ENCODE measurements around the gene PTPRN2. TPM values are rescaled to one million over a fixed set of nuclear protein-coding genes. Genes with fewer than 3 reads are reported as not detected.

Gene PTPRN2
- polyA plus RNA-seq, 2 donors: 0.37 to 0.40 TPM

DNA sequence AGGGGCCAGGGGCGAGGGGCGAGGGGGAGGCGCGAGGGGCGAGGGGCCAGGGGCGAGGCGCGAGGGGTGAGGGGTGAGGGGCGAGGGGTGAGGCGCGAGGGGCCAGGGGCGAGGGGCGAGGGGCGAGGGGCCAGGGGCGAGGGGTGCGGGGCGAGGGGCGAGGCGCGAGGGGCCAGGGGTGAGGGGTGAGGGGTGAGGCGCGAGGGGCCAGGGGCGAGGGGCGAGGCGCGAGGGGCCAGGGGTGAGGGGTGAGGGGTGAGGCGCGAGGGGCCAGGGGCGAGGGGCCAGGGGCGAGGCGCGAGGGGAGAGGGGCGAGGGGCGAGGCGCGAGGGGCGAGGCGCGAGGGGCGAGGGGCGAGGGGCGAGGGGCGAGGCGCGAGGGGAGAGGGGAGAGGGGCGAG, 192.3 kb downstream of the PTPRN2 start:
- 91 to 94% methylated on average over 18 to 40 of the region's 46 CpGs for WGBS, 2 donors
- Histone ChIP-seq H3K36me3 (ENCODE audit: control insufficient read depth in 2 of 2, insufficient read depth in 2 of 2, low read length in 1 of 2) (no peaks in the 10 kb centered on the region), H3K27ac (ENCODE audit: low read depth in 2 of 2, low read length in 1 of 2) (no peak overlapping the region)

GRCh38 chr7:158394936-158395335, 192.7 kb downstream of the PTPRN2 start:
- no peak overlapping the region for H3K27ac ChIP-seq (ENCODE audit: low read depth in 2 of 2, low read length in 1 of 2)
- H3K36me3 ChIP-seq (ENCODE audit: control insufficient read depth in 2 of 2, insufficient read depth in 2 of 2, low read length in 1 of 2): no peaks in the 10 kb centered on the region
- H3K9me3 ChIP-seq (ENCODE audit: control insufficient read depth in 2 of 2, insufficient read depth in 1 of 2, low read depth in 1 of 2, low read length in 1 of 2): peaks cover 2 to 6% of the 10 kb centered on the region in 2 donors
- WGBS, 2 donors: 25 to 32% methylated on average over 22 to 25 of the region's 25 CpGs
- peaks cover 0 to 17% of the 10 kb centered on the region in 2 donors for H3K4me1 ChIP-seq (ENCODE audit: control insufficient read depth in 2 of 2, insufficient read depth in 2 of 2, low read length in 1 of 2)
- no peak overlapping the region for H3K4me3 ChIP-seq (ENCODE audit: low read depth in 1 of 2, low read length in 2 of 2)
- H3K27me3 ChIP-seq (ENCODE audit: control insufficient read depth in 1 of 2, insufficient read depth in 2 of 2, low read length in 2 of 2): no peaks in the 10 kb centered on the region

More for the DNA sequence above, 192.3 kb downstream of the PTPRN2 start:
- Histone ChIP-seq H3K4me1 (ENCODE audit: control insufficient read depth in 2 of 2, insufficient read depth in 2 of 2, low read length in 1 of 2) (peaks cover 0 to 17% of the 10 kb centered on the region in 2 donors), H3K9me3 (ENCODE audit: control insufficient read depth in 2 of 2, insufficient read depth in 1 of 2, low read depth in 1 of 2, low read length in 1 of 2) (peaks cover 2 to 6% of the 10 kb centered on the region in 2 donors), H3K4me3 (ENCODE audit: low read depth in 1 of 2, low read length in 2 of 2) (no peak overlapping the region), H3K27me3 (ENCODE audit: control insufficient read depth in 1 of 2, insufficient read depth in 2 of 2, low read length in 2 of 2) (no peaks in the 10 kb centered on the region)

DNA sequence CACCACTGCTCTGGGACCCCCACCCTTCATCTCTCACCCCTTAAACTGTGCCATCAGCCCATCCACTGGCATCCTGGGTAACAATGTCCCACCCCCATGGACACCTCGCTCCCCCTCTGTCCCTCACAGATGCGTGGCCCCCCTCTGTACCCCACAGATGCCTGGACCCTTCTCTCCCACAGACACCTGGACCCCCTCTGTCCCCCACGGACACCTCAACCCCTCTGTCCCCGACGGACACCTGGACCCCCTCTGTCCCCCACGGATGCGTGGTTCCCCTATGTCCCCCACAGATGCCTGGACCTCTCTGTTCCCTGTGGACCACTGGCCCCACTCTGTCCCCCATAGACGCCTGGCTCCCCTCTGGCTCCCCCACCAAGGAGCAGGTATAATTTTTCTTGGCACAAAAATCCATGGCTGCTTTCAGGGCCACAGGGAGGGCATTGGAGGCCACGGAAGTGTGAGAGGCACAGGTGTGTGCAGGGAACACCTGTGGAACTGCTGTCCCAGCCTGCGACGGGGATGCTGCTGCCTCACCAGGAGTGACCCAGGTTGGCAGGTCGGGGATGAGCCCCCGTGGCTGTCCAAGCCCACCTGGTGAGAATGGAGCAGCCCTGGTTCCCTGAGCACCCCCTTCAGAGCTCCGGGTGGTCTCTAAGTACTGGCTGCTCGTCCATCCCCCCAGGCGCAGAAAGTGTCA, 193.5 kb downstream of the PTPRN2 start:
- no peak overlapping the region for H3K27ac ChIP-seq (ENCODE audit: low read depth in 2 of 2, low read length in 1 of 2)
- H3K4me1 ChIP-seq (ENCODE audit: control insufficient read depth in 2 of 2, insufficient read depth in 2 of 2, low read length in 1 of 2): peaks cover 0 to 17% of the 10 kb centered on the region in 2 donors
- no peak overlapping the region for H3K4me3 ChIP-seq (ENCODE audit: low read depth in 1 of 2, low read length in 2 of 2)
- H3K36me3 ChIP-seq (ENCODE audit: control insufficient read depth in 2 of 2, insufficient read depth in 2 of 2, low read length in 1 of 2): no peaks in the 10 kb centered on the region
- peaks cover 2 to 3% of the 10 kb centered on the region in 2 donors for H3K9me3 ChIP-seq (ENCODE audit: control insufficient read depth in 2 of 2, insufficient read depth in 1 of 2, low read depth in 1 of 2, low read length in 1 of 2)
- 80 to 86% methylated on average over 16 of the region's 16 CpGs for WGBS, 2 donors
- no peaks in the 10 kb centered on the region for H3K27me3 ChIP-seq (ENCODE audit: control insufficient read depth in 1 of 2, insufficient read depth in 2 of 2, low read length in 2 of 2)

DNA sequence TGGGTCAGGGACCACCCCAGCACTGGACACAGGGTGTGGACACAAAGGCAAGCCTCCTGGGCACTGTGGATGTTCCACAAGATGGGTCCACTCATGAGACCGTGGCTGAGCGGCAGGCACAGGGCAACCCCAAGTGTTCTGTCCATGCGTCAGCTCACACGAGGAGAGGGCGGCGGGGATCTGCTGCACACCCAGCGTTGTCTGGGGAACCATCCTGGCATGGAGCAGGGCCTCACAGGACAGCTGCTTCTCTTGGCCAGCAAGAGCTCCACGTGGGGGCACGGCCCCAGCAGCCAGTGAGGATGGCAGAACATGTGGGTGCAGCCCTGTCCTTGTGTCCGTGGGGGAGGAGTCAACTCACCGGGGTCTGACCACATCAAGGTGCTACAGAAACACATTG, 195.4 kb downstream of the PTPRN2 start:
- peaks cover 0 to 3% of the 10 kb centered on the region in 2 donors for H3K27me3 ChIP-seq (ENCODE audit: control insufficient read depth in 1 of 2, insufficient read depth in 2 of 2, low read length in 2 of 2)
- WGBS, 2 donors: 87 to 90% methylated on average over 11 of the region's 11 CpGs
- H3K4me1 ChIP-seq (ENCODE audit: control insufficient read depth in 2 of 2, insufficient read depth in 2 of 2, low read length in 1 of 2): peaks cover 0 to 13% of the 10 kb centered on the region in 2 donors
- H3K9me3 ChIP-seq (ENCODE audit: control insufficient read depth in 2 of 2, insufficient read depth in 1 of 2, low read depth in 1 of 2, low read length in 1 of 2): peaks cover 0 to 3% of the 10 kb centered on the region in 2 donors
- no peak overlapping the region for H3K4me3 ChIP-seq (ENCODE audit: low read depth in 1 of 2, low read length in 2 of 2)
- no peaks in the 10 kb centered on the region for H3K36me3 ChIP-seq (ENCODE audit: control insufficient read depth in 2 of 2, insufficient read depth in 2 of 2, low read length in 1 of 2)
- no peak overlapping the region for H3K27ac ChIP-seq (ENCODE audit: low read depth in 2 of 2, low read length in 1 of 2)

DNA sequence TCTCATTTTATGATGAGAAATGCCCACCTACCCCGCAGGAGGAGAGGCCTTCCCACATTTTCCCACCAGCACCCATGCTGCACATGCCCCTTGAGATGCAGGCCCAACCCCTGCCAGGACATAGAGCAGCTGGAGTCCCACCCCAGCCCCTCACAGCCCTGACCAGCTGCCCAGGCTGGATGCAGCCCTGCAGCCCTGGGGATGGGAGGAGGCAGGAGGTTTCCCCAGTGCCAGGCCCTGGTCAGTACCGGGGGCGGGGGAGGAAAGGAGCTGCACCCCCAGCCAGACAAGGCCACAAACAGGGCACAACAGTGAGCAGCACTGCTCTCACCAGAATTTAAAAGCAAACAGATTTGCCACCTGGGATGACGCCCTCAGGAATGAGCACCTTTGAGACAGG, 196.1 kb downstream of the PTPRN2 start:
- Histone ChIP-seq H3K4me3 (ENCODE audit: low read depth in 1 of 2, low read length in 2 of 2) (no peak overlapping the region), H3K36me3 (ENCODE audit: control insufficient read depth in 2 of 2, insufficient read depth in 2 of 2, low read length in 1 of 2) (no peaks in the 10 kb centered on the region), H3K9me3 (ENCODE audit: control insufficient read depth in 2 of 2, insufficient read depth in 1 of 2, low read depth in 1 of 2, low read length in 1 of 2) (peaks cover 0 to 3% of the 10 kb centered on the region in 2 donors), H3K27me3 (ENCODE audit: control insufficient read depth in 1 of 2, insufficient read depth in 2 of 2, low read length in 2 of 2) (peaks cover 0 to 3% of the 10 kb centered on the region in 2 donors), H3K4me1 (ENCODE audit: control insufficient read depth in 2 of 2, insufficient read depth in 2 of 2, low read length in 1 of 2) (peaks cover 0 to 7% of the 10 kb centered on the region in 2 donors), H3K27ac (ENCODE audit: low read depth in 2 of 2, low read length in 1 of 2) (no peak overlapping the region)
- WGBS, 2 donors: 85 to 90% methylated on average over 4 of the region's 4 CpGs

- Histone ChIP-seq H3K4me3 (ENCODE audit: low read depth in 1 of 2, low read length in 2 of 2) (no peak overlapping the region), H3K36me3 (ENCODE audit: control insufficient read depth in 2 of 2, insufficient read depth in 2 of 2, low read length in 1 of 2) (no peaks in the 10 kb centered on the region), H3K27me3 (ENCODE audit: control insufficient read depth in 1 of 2, insufficient read depth in 2 of 2, low read length in 2 of 2) (peaks cover 0 to 3% of the 10 kb centered on the region in 2 donors), H3K4me1 (ENCODE audit: control insufficient read depth in 2 of 2, insufficient read depth in 2 of 2, low read length in 1 of 2) (peaks cover 0 to 4% of the 10 kb centered on the region in 2 donors), H3K9me3 (ENCODE audit: control insufficient read depth in 2 of 2, insufficient read depth in 1 of 2, low read depth in 1 of 2, low read length in 1 of 2) (peaks cover 0 to 3% of the 10 kb centered on the region in 2 donors), H3K27ac (ENCODE audit: low read depth in 2 of 2, low read length in 1 of 2) (no peak overlapping the region)
- WGBS, 2 donors: 91 to 92% methylated on average over 12 of the region's 12 CpGs
These were observed 196.5 kb downstream of the PTPRN2 start for GRCh38 chr7:158391141-158391540.

DNA sequence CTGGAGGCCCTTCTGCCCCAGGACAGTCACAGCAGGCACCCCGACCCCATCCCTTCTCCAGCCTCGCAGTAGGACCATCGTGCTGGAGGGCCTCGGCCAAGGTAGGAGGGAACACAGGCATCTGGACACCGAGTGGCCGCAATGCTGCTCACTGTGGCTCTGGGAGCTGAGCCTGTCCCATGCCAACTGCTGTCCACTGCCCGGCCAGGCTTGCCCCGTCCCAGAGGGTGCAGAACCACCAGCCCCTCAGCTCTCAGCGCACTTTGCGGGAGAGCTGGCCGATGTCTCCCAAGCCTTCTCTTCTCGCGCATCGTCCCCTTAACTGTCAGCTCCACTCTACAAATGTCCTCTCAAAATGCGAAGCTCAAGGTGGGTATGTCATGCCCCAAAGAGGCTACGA, 197.2 kb downstream of the PTPRN2 start:
- 95 to 97% methylated on average over 16 of the region's 16 CpGs for WGBS, 2 donors
- Histone ChIP-seq H3K9me3 (ENCODE audit: control insufficient read depth in 2 of 2, insufficient read depth in 1 of 2, low read depth in 1 of 2, low read length in 1 of 2) (no peaks in the 10 kb centered on the region), H3K36me3 (ENCODE audit: control insufficient read depth in 2 of 2, insufficient read depth in 2 of 2, low read length in 1 of 2) (no peaks in the 10 kb centered on the region), H3K27ac (ENCODE audit: low read depth in 2 of 2, low read length in 1 of 2) (no peak overlapping the region), H3K4me1 (ENCODE audit: control insufficient read depth in 2 of 2, insufficient read depth in 2 of 2, low read length in 1 of 2) (no peaks in the 10 kb centered on the region), H3K27me3 (ENCODE audit: control insufficient read depth in 1 of 2, insufficient read depth in 2 of 2, low read length in 2 of 2) (peaks cover 0 to 3% of the 10 kb centered on the region in 2 donors), H3K4me3 (ENCODE audit: low read depth in 1 of 2, low read length in 2 of 2) (no peak overlapping the region)

- 83 to 85% methylated on average over 35 of the region's 35 CpGs for WGBS, 2 donors
- no peaks in the 10 kb centered on the region for H3K4me1 ChIP-seq (ENCODE audit: control insufficient read depth in 2 of 2, insufficient read depth in 2 of 2, low read length in 1 of 2)
- no peaks in the 10 kb centered on the region for H3K9me3 ChIP-seq (ENCODE audit: control insufficient read depth in 2 of 2, insufficient read depth in 1 of 2, low read depth in 1 of 2, low read length in 1 of 2)
- H3K27ac ChIP-seq (ENCODE audit: low read depth in 2 of 2, low read length in 1 of 2): no peak overlapping the region
- no peaks in the 10 kb centered on the region for H3K36me3 ChIP-seq (ENCODE audit: control insufficient read depth in 2 of 2, insufficient read depth in 2 of 2, low read length in 1 of 2)
- peaks cover 0 to 3% of the 10 kb centered on the region in 2 donors for H3K27me3 ChIP-seq (ENCODE audit: control insufficient read depth in 1 of 2, insufficient read depth in 2 of 2, low read length in 2 of 2)
- no peak overlapping the region for H3K4me3 ChIP-seq (ENCODE audit: low read depth in 1 of 2, low read length in 2 of 2)
These were observed 197.9 kb downstream of the PTPRN2 start for GRCh38 chr7:158389514-158390425.

GRCh38 chr7:158388928-158389327, 198.7 kb downstream of the PTPRN2 start:
- Histone ChIP-seq H3K27ac (ENCODE audit: low read depth in 2 of 2, low read length in 1 of 2) (no peak overlapping the region), H3K4me1 (ENCODE audit: control insufficient read depth in 2 of 2, insufficient read depth in 2 of 2, low read length in 1 of 2) (no peaks in the 10 kb centered on the region), H3K27me3 (ENCODE audit: control insufficient read depth in 1 of 2, insufficient read depth in 2 of 2, low read length in 2 of 2) (peaks cover 0 to 3% of the 10 kb centered on the region in 2 donors), H3K36me3 (ENCODE audit: control insufficient read depth in 2 of 2, insufficient read depth in 2 of 2, low read length in 1 of 2) (no peaks in the 10 kb centered on the region), H3K4me3 (ENCODE audit: low read depth in 1 of 2, low read length in 2 of 2) (no peak overlapping the region), H3K9me3 (ENCODE audit: control insufficient read depth in 2 of 2, insufficient read depth in 1 of 2, low read depth in 1 of 2, low read length in 1 of 2) (no peaks in the 10 kb centered on the region)
- 88 to 91% methylated on average over 16 of the region's 16 CpGs for WGBS, 2 donors
